Choroid plexus epithelial cell (primary cell): ENCODE results near the gene GHRL.

Experiments
- DNase-seq: peaks from one replicate; pipeline ENCODE4 v3.0.0-alpha.2; 2010; ENCODE audit warnings: low read depth
- H3K4me3 ChIP-seq: 2 replicates; pipeline ENCODE4 v1.5.1; 2011; ENCODE audit warnings: low read depth, mild to moderate bottlenecking, control low read depth, low read length, moderate library complexity
- CTCF ChIP-seq: conservative IDR thresholded peaks from 2 replicates; pipeline ENCODE4 v1.5.1; 2011; ENCODE audit warnings: low read depth, mild to moderate bottlenecking, control low read depth, inconsistent platforms, low read length, moderate library complexity

GHRL gene

GRCh38 chr3:10262027-10262426 lies 30.7 kb downstream of the GHRL start:
- no peak for DNase-seq
- no peak for TF ChIP-seq CTCF
- H3K4me3 ChIP-seq = no peak overlapping the region

GRCh38 chr3:10260211-10260701 lies 32.5 kb downstream of the GHRL start:
- TF ChIP-seq CTCF = no peak
- DNase-seq = no peak
- H3K4me3 ChIP-seq = no peak overlapping the region

GRCh38 chr3:10259798-10260197 lies 32.9 kb downstream of the GHRL start:
- H3K4me3 ChIP-seq = no peak overlapping the region
- DNase-seq = no peak
- TF ChIP-seq CTCF = no peak

GRCh38 chr3:10259036-10259435 lies 33.7 kb downstream of the GHRL start:
- no peak for TF ChIP-seq CTCF
- DNase-seq = no peak
- no peak overlapping the region for H3K4me3 ChIP-seq

GRCh38 chr3:10255835-10256234 lies 36.9 kb downstream of the GHRL start:
- no peak for DNase-seq
- H3K4me3 ChIP-seq = no peak overlapping the region
- TF ChIP-seq CTCF = no peak

- DNase-seq = no peak
- TF ChIP-seq CTCF = no peak
- no peak overlapping the region for H3K4me3 ChIP-seq
Measured at GRCh38 chr3:10253731-10254130, 39.0 kb downstream of the GHRL start.

GRCh38 chr3:10251006-10251405 lies 41.7 kb downstream of the GHRL start:
- no peak for TF ChIP-seq CTCF
- H3K4me3 ChIP-seq = no peak overlapping the region
- no peak for DNase-seq
